Measurements from ENCODE around the gene WBP11.
"Not testable (repeated sequence)": the region's sequence is repeated elsewhere in the genome, so short reads cannot be mapped to it uniquely, and the experiment has no call there.

WBP11 gene

GRCh38 chr12:14770496-14771461 is 32.5 kb downstream of the WBP11 start:
- peak; percentile 98 for DNase-seq

DNA sequence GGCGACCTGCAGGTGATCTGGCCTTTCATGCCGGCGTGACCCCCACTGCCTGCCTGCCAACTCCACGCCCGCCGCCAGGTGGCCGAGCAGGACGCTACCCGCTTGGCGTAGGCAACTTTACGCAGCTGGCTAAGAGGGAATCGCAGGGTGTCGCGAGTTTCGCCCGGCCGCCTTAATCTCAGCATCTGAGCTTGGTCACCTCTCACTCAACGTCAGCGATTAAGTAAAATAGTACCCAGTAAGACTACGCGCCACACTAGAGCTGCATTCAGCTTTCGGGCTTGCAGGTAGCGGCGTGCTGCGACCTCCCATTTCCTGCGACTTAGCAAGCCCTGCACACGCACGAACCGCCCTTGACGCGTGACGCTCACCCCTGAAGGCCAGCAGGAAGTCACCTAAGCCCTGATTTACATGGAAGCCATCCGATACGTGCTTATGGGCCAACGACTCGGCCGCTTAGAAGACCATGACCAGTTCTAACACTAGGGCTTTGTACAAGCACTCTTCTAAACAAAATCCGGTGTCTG is 33.2 kb downstream of the WBP11 start:
- DNase-seq, result peak; percentile 94

GRCh38 chr12:14769466-14769968 is 33.8 kb downstream of the WBP11 start:
- DNase-seq, result no peak

- DNase-seq, result peak; percentile 63
These were observed 34.4 kb downstream of the WBP11 start for GRCh38 chr12:14768823-14769405.

GRCh38 chr12:14767617-14768016 is 35.7 kb downstream of the WBP11 start:
- DNase-seq, result no peak

GRCh38 chr12:14766649-14767215 is 36.5 kb downstream of the WBP11 start:
- no peak for DNase-seq

DNA sequence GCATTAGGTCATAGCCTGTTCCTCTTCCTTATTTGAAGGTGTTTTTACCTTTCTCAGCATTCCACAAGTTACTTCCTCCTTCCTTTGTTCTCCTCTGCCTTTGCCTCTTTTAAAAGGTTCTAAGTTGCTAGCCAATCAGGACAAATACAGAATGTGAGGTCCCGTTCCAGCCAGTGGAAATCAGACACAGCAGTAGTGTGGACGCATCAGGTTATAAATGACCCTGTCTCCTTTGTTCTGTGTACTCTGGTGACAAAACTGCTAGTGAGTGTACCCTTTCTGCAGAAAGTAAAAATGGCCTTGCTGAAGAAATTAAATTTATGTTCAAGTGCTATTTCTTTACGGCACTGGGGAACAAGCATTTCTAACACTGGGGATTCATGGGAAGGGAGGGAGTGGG is 37.3 kb downstream of the WBP11 start:
- not testable (repeated sequence) for DNase-seq

DNA sequence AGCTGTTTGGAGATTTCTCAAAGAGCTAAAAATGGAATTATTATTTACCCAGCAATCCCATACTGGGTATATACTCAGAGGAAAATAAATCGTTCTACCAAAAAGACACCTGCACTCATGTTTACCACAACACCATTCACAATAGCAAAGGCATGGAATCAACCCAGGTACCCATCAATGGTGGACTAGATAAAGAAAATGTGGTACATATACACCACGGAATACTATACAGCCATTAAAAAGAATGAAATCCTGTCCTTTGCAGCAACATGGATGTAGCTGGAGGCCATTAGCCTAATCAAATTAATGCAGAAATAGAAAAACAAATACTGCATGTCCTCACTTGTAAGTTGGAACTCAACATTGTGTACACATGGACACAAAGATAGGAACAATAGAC is 37.9 kb downstream of the WBP11 start:
- no peak for DNase-seq

GRCh38 chr12:14759711-14760280 is 43.5 kb downstream of the WBP11 start:
- DNase-seq, result not testable (repeated sequence)

- DNase-seq, result no peak
These were observed 46.7 kb downstream of the WBP11 start for GRCh38 chr12:14756334-14757143.

DNA sequence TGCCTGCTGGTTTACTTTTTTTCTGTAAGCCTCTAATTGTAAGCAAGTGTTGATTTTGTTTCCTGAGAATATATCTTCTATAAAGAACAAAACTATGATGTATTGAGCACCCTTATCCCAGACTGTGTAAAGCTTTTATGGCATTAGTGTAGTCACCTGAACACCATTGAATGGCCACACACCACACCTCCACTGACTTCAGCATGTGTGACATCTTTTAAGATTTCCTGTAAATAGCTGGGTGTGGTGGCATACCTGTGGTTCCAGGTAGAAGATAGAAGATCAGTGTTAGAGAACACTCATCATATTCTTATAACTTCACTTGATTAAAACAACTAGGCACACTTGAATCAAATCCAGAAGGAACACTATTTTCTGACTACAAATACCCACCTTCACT is 51.3 kb downstream of the WBP11 start:
- no peak for DNase-seq

DNA sequence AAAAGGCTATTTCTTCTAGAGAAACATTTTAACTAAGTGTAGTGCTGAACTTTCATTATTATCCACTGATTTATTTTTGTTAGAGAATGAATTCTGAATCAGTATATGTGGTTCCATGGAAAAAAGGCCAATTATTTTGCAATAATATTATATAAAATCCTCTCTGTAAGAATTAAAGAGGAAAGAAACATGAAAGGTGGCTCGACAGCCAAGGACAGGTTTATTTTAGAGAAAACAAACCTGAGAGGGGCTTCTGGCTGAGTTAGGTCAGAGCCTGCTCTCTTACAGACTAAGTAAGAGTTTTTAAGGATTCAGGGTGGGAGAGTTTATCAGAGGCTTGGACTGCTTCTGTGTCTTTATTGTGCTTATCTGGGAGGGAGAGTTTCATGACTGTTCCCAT is 60.2 kb downstream of the WBP11 start:
- DNase-seq, result no peak

DNA sequence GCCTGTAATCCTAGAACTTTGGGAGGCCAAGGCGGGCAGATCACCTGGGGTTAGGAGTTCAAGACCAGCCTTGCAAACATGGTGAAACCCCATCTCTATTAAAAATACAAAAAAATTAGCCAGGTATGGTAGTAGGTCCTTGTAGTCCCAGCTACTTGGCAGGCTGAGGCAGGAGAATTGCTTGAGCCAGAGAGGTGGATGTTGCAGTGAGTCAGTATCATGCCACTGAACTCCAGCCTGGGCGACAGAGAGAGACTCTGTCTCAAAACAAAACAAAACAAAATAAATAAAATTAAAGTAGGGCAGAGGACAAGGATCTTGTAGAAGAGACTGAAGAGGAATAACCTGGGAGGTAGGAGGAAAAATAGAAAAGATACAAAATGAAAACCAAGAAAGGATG is 61.3 kb downstream of the WBP11 start:
- no peak for DNase-seq

DNA sequence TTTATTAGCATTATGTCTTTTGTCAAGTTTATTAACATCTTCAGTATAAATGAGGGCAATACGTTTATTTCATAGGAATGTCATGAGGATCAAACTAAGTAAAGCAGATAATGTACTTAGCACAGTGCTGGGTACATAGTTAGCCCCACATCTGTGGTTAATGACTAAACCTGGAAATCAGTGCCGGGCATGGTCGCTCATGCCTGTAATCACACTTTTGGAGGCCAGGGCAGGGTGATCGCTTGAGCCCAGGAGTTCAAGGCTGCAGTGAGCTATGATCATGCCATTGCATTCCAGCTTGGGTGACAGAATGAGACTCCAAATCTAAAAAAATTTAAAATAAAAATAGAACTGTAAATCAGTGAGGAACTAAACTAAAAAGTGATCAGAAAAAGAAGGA is 62.1 kb downstream of the WBP11 start:
- DNase-seq, result no peak

GRCh38 chr12:14736441-14736840 is 66.8 kb downstream of the WBP11 start:
- DNase-seq, result not testable (repeated sequence)
